ENCODE data around the gene ZNF479.
"Not testable (repeated sequence)": the region's sequence is repeated elsewhere in the genome, so short reads cannot be mapped to it uniquely, and the experiment has no call there.

ZNF479 gene

DNA sequence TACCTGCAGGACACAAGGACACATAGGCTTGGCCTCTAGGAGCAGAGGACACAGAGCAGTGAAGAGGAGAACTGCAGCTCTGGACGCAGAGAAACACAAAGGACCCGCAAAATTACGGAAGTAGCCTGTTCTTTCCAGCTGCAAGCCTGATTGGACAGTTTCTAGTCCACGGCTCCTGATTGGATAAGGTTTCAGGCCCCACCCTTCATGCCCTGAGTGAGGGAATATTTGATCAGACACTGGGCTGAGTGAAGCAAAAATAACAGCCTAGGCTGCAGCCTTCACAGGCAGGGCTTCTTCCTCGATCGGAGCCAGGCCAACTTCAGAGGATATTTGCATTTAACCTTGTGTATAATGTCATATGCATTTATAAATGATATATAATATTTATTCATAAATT lies at the start of gene ZNF479:
TSS of gene ZNF479 (minus strand) at position 101 of the 400 bp plus-strand sequence. CDS start 112 bp downstream, outside the sequence.
- DNase-seq, result not testable (repeated sequence)

- no peak for DNase-seq
Observed at GRCh38 chr7:57182031-57182430, 49.8 kb upstream of the ZNF479 start.

DNA sequence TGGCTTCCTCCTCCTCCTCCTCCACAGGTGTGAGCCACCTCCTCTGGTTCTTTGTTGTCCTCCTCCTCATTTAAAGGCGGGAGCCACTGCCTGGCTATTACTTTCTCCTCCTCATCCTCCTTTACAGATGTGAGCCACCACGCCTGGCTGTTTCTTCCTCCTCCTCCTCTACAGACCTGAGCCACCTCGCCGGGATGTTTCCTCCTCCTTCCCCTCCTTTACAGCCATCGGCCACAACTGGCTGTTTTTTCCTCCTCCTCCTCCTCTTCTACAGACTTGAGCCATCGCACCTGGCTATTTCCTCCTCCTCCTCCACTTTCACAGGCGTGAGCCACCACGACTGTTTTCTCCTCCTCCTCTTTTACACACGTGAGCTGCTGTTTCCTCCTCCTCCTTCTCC lies 49.0 kb upstream of the ZNF479 start:
- DNase-seq, result no peak

GRCh38 chr7:57179776-57180415 lies 47.7 kb upstream of the ZNF479 start:
- DNase-seq, result no peak

DNA sequence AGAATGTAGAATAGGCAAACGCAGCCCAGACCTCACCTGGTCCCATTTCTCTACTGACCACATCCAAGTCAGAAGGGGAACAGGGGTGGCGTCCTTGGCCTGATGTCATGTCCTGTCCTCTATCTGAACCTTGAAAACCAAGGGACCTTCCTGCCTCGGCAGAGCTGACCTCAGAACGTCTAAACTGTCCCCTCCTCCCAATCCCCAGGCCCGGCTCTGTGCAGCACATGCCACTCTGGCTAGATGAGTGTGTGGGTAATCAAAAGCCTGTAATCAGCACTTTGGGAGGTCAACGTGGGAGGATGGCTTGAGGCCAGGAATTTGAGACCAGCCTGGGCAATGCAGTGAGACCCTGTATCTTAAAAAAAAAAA lies 46.5 kb upstream of the ZNF479 start:
- DNase-seq, result no peak

GRCh38 chr7:57177856-57178767 lies 45.9 kb upstream of the ZNF479 start:
- DNase-seq, result no peak

- no peak for DNase-seq
Observed at GRCh38 chr7:57176928-57177635, 44.8 kb upstream of the ZNF479 start.

DNA sequence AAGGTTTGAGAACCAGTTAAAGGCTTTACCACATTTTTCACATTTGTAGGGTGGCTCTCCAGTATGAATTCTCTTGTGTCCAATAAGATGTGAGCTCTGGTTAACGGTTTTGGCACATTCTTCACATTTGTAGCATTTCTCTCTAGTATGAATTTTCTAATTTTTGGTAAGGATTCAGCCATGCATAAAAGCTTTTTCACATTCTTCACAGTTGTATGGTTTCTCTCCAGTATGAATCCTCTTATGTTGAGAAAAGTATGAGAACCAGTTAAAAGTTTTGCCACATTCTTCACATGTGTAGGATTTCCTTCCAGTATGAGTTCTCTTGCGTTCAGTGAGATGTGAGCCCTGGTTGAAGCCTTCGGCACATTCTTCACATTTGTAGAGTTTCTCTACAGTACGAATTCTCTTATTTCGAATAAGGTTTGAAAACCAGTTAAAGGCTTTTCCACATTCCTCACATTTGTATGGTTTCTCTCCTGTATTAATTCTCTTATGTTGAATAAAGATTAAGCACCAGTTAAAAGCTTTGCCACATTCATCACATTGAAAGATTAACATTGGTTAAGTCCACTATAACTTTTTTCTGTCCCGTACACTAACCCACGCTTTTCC lies 33.2 kb upstream of the ZNF479 start:
- DNase-seq, result no peak

GRCh38 chr7:57120123-57120784 lies 12.0 kb downstream of the ZNF479 start:
- not testable (repeated sequence) for DNase-seq
